ENCODE results near the gene NDC80.
"Not testable (repeated sequence)": the region's sequence is repeated elsewhere in the genome, so short reads cannot be mapped to it uniquely, and the experiment has no call there.

NDC80 gene

GRCh38 chr18:2629003-2629402 lies 57.6 kb downstream of the NDC80 start:
- no peak for DNase-seq

DNA sequence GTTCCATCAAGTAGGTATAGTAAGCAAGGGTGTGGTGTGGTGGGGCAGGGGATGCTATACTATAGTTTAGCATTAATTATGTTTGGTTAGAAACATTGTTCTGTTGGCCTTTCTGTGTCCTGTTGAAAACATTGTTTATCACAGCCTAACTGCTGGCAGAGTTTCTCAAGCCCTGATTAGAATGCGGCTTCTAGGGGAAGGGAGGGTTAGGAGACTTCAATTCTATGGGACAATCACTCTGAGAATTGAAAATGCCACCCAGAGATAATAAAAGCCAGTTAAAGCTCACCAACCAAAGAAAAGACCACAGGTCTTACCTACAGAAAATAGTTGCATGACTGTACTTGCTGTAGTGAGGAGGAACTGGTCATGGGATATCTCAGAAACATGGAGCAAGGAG lies 64.2 kb downstream of the NDC80 start:
- DNase-seq = no peak

DNA sequence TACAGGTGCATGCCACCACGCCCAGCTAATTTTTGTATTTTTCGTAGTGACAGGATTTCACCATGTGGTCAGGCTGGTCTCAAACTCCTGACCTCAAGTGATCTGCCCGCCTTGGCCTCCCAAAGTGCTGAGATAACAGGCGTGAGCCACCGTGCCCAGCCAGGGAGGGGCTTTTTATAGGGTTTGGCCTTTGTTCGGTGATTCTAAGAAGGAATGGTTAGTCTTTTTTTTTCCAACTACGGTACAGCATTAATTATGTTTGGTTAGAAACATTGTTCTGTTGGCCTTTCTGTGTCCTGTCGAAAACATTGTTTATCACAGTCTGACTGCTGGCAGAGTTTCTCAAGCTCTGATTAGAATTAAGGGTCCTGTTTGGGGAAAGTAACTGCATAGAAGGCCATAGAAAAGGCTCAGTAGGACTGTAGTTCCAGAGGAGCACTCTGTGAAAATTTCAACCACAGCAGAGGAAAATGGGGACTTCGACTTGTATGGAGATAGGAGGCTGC lies 64.8 kb downstream of the NDC80 start:
- DNase-seq = no peak

DNA sequence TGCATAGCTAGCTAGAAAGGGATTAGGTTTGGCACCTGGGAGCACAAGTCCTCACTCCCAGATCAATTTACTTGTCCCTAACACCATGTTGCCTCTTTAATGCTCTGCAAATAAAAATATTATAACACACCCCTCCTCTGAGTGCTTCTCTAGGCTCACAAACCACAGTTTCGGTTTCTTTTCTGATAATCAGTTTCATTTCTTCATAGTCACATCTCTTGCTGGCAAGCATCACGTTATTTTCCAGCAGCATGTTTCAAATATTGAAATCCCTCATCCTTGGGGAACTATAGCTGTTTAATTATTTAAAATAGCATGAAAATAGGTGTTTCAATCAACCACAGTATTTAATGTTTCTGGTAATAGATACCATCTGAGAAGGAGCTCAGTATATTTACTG lies 70.3 kb downstream of the NDC80 start:
- no peak for DNase-seq

DNA sequence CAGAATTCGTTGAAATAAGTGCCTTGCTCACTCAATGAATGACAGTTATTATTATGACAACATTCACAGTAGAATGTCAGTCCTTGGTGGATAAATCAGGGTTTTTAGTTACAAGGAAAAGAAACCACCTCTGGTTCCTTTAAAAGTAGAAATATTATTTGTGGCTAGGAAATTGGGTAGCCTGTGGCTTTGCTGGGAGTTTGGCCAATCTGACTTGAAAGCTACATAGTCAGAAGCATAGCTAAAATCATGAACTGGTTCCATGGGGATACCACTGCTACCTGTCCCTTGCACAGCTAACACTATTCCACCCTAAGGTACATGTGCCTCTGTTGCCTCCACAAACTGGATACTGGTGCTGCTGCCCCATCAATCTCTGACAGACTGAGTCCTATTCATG lies 71.4 kb downstream of the NDC80 start:
- no peak for DNase-seq

GRCh38 chr18:2644535-2644934 lies 73.2 kb downstream of the NDC80 start:
- DNase-seq = no peak

DNA sequence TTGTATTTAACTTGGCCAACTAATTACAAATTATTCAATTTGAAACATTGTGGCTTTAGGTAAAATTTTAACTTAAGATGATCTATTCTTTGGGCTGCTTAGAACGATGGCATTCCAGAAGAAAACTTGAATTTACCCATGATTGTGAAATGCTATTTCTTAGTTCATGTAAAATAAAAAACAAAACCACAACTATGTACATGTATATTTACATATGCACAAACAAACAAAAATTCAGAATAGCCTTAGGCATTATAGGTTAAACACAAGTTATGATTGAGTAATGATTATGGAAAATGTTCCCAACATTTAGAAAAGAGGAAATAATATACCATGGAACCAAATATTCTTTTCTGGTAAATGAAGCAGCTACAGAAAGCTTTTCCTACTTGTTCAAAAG lies 80.6 kb downstream of the NDC80 start:
- DNase-seq = no peak

DNA sequence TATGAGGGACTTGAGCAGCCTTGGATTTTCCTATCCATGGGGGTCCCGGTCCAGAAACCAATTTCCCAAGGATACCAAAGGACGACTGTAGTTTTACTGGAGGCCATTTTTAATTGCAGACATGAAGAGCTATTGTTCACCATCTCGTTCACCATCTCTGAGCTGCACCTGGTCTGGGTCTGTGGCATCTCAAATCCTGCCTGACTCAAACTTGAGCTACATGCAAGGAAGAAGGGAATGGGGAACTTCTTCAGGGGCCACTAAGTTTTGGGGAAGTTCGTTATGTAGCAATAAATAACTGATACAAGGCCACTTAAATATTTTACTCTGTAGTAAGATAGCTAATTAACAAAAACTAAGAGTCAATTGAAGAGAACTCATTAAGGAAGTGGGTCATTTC lies 82.1 kb downstream of the NDC80 start:
- DNase-seq = no peak

DNA sequence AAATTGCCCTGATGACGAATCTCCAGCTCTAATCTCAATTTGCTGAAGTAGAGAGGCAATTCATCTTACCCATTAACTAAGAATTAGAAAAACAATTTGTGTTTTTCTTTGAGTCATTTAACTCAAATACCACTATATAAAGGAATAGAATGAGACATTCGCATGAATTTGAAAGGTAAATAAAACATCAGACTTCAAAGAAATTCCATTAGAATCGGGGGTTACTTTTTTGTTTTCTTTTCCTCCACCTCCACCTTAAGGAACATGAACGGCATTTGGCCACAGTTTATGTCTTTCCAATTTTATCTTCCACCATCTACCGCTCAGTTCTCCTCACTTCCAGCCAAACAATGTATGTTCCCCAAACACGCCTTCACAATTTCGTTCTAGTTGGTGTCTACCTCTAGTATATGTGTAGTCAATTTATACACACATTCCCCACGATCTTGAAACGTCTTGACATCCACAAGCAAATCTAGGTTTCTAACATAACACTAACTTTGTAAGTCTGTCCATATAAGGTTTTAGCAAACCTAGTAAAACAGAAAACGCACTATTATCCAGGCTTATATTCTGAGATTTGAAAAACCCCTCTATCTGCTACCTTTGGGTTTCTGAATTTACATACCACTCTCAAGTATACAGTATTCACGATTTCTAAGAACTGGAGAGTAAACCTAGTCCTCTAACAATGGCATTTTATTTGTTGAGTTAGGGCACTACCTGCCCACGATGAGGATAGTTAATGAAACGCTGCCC lies 83.0 kb downstream of the NDC80 start:
- no peak for DNase-seq

DNA sequence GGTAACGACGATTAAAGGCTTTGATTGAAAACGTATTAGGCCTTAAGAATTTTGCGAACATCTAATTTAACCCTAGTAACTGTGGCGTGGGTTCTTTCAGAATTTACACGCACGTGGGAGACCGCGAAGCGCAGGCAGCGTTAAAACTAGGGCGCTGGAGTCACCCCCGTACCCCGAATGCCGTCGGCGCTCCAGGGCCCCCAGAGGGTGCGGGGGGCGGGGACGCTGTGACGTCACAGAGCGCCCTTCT lies 83.5 kb downstream of the NDC80 start:
- DNase-seq = no peak

DNA sequence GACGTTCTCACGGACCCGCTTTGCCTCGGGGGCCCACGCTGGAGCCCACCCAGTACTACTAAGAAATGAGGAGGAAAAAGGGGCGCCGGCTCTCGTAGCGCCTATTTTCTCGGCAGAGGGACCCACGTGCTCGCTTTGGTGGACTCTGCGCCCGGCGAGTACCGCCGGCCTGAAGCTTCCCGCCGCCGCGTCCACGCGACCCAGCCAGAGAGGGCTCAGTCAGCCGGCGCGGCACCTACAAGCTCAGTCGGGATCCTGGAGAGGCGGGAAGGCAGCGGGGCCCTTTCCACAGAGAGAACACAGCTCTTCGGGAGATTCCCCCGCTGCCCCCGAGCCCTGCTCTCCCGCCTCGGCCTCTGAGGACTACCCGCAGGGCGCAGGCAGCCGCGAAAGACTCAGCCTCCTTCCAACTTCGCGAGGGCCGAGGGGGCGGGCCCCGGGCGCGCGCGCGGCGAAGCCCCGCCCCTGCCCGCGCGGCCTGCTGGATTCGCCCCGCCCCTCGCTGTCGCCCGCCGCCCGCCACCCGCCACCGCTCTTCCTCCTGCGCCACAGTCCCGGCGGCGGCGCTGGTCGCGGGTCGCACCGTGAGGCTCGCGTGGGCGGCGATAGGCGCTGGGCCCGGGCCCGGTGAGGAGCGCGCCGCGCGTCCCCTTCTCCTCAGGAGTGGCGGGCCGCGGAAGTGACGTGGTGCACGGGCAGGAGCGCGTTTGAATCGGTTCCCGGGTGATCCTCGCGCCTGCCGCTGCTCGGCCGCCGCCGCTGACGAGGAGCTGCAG lies 84.0 kb downstream of the NDC80 start, which contains the start of gene SMCHD1:
Gene SMCHD1 (plus strand): TSS at position 549 of the 776 bp plus-strand sequence. CDS start 350 bp downstream, outside the sequence.
- DNase-seq = peak; percentile 78

GRCh38 chr18:2655954-2656236 lies 84.5 kb downstream of the NDC80 start:
- no peak for DNase-seq

DNA sequence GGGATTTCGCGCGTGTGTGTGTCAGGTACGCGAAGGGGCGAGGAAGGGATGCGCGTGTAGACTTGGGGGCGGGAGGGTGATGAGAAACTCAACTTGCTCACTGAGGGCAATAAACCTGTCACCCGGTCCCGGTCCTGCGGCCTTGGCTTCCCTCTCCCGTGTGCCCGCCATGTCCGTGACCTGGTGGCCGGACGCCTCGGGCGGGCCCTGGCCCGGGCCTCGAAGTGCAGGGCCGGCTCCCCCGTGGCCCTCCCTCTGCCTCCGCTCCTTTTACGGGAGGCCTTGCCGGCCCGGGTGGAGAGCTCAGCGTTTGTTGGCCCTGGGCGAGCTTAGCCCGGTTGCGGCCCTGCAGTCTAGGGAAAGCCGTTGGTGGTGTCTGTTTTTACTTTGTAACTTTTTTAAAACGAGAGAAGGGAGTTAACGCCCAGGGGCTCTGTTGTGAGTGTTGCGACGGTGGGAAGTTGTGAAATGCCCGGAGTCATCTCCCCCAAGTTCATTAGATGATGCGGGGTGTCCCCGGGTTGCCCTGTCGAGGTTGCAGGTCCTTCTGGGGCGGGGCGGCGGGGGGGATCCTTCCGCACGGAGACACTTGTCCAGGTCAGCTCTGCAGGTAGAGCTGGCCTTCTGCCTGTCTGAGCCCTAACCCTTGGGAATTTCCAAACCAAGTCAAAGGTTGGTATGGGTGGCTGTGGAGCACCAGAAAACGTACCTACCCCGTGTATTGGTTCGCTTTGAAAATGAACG lies 85.1 kb downstream of the NDC80 start:
- no peak for DNase-seq

DNA sequence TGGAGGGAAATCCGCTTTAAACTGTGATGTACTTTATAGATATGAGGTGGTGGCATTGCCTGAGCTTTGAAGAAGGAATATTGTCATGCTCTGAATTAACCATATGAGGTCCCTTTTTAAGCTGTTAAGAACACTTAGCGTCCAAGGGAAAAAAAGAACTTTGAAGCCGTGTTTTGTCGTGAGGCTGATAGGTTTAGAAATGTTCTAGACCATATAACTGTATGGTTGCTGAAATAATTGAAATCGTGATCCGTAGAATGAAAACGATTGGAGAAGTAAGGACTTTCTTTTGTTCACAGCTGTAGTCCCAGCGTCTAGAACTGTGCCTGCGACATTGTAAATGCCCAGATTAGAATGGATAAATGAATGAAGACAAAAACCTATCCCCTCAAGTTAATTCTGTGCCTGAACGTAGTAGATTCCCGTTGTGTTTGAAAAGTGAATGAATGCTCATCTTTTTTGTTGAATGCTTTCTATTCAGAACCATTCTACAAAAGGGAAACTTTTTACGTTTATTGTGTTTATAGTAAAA lies 85.7 kb downstream of the NDC80 start:
- DNase-seq = no peak

DNA sequence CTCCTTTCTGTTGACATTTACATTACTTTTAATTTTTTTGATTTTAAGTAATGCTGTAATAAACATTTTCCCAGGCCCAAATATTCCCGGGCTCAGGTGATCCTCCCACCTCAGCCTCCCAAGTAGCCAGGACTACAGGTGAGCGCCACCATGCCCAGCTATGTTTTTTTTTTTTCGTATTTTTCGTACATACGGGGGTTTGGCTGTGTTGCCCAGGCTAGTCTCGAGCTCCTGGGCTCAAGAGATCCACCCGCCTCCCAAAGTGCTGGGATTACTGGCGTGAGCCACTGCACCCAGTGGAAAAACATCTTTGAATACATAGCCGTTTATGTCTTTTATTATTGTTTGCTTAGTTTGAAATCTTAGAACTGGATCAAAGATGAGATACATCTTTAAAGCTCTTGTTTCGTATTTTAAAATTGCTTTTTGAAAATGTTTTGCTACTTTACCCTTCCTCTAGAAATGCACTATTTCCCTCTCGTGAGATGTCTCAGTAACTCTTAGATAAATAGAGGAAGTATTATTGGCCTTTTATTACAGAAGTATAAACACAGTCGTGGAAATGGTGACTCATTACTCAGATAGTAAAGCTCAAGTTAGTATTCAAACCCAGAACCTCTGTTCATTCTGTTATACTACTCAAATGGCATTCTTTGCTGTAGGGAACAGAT lies 86.6 kb downstream of the NDC80 start:
- DNase-seq = no peak

DNA sequence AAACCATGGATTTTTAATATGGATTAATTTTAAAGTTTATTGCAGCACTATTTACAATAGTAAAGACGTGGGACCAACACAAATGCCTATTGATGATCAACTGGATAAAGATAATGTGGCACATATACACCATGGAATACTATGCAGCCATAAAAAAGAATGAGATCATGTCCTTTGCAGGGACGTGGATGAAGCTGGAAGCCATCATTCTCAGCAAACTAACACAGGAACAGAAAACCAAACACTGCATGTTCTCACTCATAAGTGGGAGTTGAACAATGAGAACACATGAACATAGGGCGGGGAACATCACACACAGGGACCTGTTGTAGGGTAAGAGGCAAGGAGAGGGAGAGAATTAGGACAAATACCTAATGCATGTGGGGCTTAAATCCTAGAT lies 89.5 kb downstream of the NDC80 start:
- DNase-seq = not testable (repeated sequence)

- DNase-seq = not testable (repeated sequence)
Observed at GRCh38 chr18:2662288-2662687, 90.9 kb downstream of the NDC80 start.

DNA sequence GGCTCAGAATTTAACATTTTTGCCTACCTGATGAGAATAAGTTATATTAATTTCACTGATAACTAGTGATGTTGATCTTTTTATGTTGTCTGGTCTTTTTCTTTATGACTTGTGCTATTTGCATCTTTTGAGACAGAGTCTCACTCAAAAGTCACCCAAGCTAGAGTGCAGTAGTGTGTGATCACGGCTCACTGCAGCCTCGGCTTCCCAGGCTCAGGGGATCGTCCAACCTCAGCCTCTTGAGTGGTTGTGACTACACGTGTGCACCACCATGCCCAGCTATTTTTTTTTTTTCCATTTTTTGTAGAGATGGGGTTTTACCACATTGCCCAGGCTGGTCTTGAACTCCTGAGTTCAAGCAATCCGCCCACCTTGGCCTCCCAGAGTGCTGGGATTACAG lies 91.6 kb downstream of the NDC80 start:
- DNase-seq = no peak

All from NCI-H1436 (cell line).